Measurements from ENCODE around the gene CDC45.

The CDC45 gene

GRCh38 chr22:19515654-19516377, 36.1 kb downstream of the CDC45 start:
- DNase-seq (ENCODE audit: low read depth): no peak

GRCh38 chr22:19516378-19517170, 36.9 kb downstream of the CDC45 start:
- DNase-seq (ENCODE audit: low read depth): no peak

GRCh38 chr22:19517171-19517500, 37.4 kb downstream of the CDC45 start:
- DNase-seq (ENCODE audit: low read depth): no peak

- DNase-seq (ENCODE audit: low read depth): no peak
Measured at GRCh38 chr22:19517919-19518611, 38.3 kb downstream of the CDC45 start.

GRCh38 chr22:19518635-19519034, 38.9 kb downstream of the CDC45 start:
- DNase-seq (ENCODE audit: low read depth): no peak

GRCh38 chr22:19519041-19519926, 39.6 kb downstream of the CDC45 start:
- no peak for DNase-seq (ENCODE audit: low read depth)

- DNase-seq (ENCODE audit: low read depth): no peak
Measured at GRCh38 chr22:19520007-19520406, 40.3 kb downstream of the CDC45 start.

GRCh38 chr22:19520566-19521305, 41.0 kb downstream of the CDC45 start:
- no peak for DNase-seq (ENCODE audit: low read depth)

- no peak for DNase-seq (ENCODE audit: low read depth)
Measured at GRCh38 chr22:19522190-19522880, 42.6 kb downstream of the CDC45 start.

GRCh38 chr22:19522881-19523239, 43.1 kb downstream of the CDC45 start:
- no peak for DNase-seq (ENCODE audit: low read depth)

- DNase-seq (ENCODE audit: low read depth): peak; percentile 57
Measured at GRCh38 chr22:19523240-19524169, 43.8 kb downstream of the CDC45 start.

GRCh38 chr22:19524170-19525115, 44.7 kb downstream of the CDC45 start, which contains the start of gene CLDN5:
Gene CLDN5 (minus strand): TSS chr22:19524410. CDS start chr22:19524255, 155 bp downstream.
- DNase-seq (ENCODE audit: low read depth): peak; percentile 37

- DNase-seq (ENCODE audit: low read depth): no peak
Measured at GRCh38 chr22:19525116-19525660, 45.5 kb downstream of the CDC45 start.

- DNase-seq (ENCODE audit: low read depth): no peak
Measured at GRCh38 chr22:19525666-19526065, 45.9 kb downstream of the CDC45 start.

- DNase-seq (ENCODE audit: low read depth): no peak
Measured at GRCh38 chr22:19526076-19526701, 46.5 kb downstream of the CDC45 start.

GRCh38 chr22:19526702-19527111, 47.0 kb downstream of the CDC45 start:
- DNase-seq (ENCODE audit: low read depth): no peak

- no peak for DNase-seq (ENCODE audit: low read depth)
Measured at GRCh38 chr22:19527321-19527721, 47.6 kb downstream of the CDC45 start.
